Measurements from ENCODE around the gene SLC11A1.

DNA sequence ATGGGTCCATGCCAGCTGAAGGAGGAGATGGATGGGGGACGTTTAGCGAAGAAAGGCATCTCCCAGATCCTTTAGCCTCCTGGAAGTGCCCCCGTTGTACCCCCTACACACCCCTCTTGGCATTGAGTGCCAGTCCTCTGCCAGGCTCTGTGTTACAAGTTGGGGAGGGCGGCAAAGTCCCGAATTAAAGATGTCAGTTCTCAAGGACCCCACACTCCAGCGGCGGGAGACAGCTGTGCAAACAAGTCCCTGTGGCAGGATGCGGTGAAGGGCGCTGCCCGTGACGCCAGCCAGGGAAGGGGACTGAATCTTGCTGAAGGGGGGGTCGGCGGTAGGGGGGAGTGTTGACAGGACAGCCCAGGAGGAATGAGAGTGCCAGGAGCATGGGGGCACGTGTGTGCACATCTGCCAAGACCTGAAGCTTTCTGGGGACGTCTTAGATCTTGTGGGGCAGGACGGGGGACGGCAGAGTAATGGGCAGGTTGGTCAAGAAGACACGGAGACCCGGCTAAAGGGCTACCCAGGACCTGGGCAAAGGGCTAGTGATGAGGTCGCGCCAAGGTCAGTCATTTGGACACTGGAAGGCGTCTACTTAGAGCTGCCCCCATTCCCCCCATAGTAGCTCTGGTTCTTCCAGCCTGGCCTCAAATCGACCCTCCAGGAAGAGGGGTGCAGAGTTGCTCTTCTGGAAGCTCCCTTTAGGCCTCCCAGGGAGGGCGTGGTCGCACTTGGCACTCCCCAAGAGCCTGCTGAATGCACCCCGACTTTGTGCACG, 14.8 kb downstream of the SLC11A1 start:
- TF ChIP-seq CTCF (IDR thresholded peaks at IDR 0.05) (no peak), POLR2A (IDR thresholded peaks at IDR 0.05) (no peak)

All from vagina (tissue), 2 donors.